Measurements from ENCODE around the gene SELENOS. TPM values are rescaled to one million over a fixed set of nuclear protein-coding genes. Genes with fewer than 3 reads are reported as not detected.

Gene SELENOS
- total and polyA plus RNA-seq, 2 donors from 2014 or later: 66.0 to 99.0 TPM

DNA sequence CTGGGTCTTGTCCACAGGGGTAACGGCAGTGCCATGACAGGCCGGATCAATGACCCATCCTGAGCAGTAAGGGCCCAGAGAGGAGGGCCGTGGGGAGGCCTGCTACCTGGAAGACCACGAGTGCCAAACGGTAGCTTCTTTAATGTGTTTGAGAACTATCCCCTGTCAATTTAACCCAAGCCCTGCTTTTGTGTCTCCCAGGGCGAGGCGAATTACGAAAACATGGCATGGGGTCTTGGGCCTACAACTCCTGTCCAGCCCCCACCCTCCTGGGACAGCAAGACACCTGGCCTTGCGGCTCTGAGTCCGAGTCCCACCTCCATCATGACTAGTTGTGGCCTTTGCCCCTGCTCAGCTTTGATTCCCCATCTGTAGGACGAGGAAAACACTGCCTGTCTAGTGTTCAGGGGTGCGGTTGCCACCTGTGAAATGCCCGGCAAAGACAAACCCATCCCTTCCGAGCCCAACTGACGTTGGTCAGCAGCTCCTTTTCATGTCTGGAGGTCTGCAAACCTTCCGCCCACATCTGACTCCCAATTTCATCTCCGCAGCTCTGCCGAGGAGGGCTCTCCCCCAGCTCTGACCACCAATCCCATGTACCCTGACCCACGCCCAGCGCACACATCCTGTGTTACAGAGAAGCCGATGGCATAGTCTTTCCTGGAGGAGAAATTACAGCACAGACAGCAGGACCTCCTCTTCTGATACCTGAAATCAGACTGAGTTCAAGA is 46.7 kb upstream of the SELENOS start:
- Histone ChIP-seq H3K27ac (ENCODE audit: low read depth in 2 of 2, low read length in 2 of 2) (no peak overlapping the region), H3K27me3 (ENCODE audit: control insufficient read depth, insufficient read depth, low read length) (no peaks in the 10 kb centered on the region), H3K9me3 (ENCODE audit: control insufficient read depth in 2 of 3, insufficient read depth in 1 of 3, low read length in 3 of 3) (no peaks in the 10 kb centered on the region), H3K36me3 (ENCODE audit: control insufficient read depth in 2 of 3, insufficient read depth in 3 of 3, low read length in 3 of 3) (no peaks in the 10 kb centered on the region), H3K4me1 (ENCODE audit: control insufficient read depth in 2 of 3, insufficient read depth in 2 of 3, low read depth in 1 of 3, low read length in 3 of 3) (peaks cover 0 to 2% (median 0%) of the 10 kb centered on the region in 3 donors), H3K4me3 (ENCODE audit: low read length in 3 of 3) (no peak overlapping the region), H3K9ac (ENCODE audit: low read length in 3 of 3) (no peak overlapping the region)
- TF ChIP-seq, protein P1, sequence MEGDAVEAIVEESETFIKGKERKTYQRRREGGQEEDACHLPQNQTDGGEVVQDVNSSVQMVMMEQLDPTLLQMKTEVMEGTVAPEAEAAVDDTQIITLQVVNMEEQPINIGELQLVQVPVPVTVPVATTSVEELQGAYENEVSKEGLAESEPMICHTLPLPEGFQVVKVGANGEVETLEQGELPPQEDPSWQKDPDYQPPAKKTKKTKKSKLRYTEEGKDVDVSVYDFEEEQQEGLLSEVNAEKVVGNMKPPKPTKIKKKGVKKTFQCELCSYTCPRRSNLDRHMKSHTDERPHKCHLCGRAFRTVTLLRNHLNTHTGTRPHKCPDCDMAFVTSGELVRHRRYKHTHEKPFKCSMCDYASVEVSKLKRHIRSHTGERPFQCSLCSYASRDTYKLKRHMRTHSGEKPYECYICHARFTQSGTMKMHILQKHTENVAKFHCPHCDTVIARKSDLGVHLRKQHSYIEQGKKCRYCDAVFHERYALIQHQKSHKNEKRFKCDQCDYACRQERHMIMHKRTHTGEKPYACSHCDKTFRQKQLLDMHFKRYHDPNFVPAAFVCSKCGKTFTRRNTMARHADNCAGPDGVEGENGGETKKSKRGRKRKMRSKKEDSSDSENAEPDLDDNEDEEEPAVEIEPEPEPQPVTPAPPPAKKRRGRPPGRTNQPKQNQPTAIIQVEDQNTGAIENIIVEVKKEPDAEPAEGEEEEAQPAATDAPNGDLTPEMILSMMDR (IDR thresholded peaks at IDR 0.05; ENCODE audit: borderline replicate concordance, extremely low read depth, insufficient read depth): no peak
- intact Hi-C loops (cut with DNase I): no loop called here
- FAIRE-seq: no peak
- peak in 2 of 5 donors; percentile 23 to 45 for DNase-seq

DNA sequence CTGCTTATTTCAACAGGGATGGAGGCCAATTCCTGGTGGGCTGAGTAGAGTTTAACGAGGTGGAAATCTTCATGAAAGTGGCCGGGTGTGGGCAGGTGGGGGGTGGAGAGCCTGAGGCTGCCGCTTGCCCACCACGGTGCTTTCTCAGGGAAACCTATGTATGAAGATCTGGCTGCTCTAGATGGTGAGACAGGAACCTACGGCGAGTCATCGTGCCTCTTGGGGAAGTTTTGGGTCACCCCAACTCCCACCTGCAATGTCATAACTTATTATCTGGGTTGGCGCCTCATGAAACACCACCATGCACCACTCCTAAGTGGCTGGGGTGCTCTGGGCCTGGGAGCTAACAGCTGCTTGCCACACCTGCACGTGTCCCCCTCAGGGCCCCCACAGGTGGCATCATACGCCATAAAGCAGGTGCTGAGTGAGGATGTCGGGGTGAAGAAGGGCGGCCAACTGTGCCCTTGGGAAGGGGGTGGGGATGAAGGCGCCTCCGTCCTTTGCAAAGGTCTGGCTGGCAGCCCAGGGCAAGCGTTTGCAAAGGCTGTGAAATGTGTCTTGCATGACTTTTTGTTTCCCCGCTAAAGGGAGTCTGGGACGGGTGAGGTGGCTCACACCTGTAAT is 45.7 kb upstream of the SELENOS start:
- intact Hi-C loops (cut with DNase I): no loop called here
- Histone ChIP-seq H3K4me1 (ENCODE audit: control insufficient read depth in 2 of 3, insufficient read depth in 2 of 3, low read depth in 1 of 3, low read length in 3 of 3) (peaks cover 0 to 2% (median 0%) of the 10 kb centered on the region in 3 donors), H3K27ac (ENCODE audit: low read depth in 2 of 2, low read length in 2 of 2) (no peak overlapping the region), H3K36me3 (ENCODE audit: control insufficient read depth in 2 of 3, insufficient read depth in 3 of 3, low read length in 3 of 3) (no peaks in the 10 kb centered on the region), H3K4me3 (ENCODE audit: low read length in 3 of 3) (no peak overlapping the region), H3K9me3 (ENCODE audit: control insufficient read depth in 2 of 3, insufficient read depth in 1 of 3, low read length in 3 of 3) (no peaks in the 10 kb centered on the region), H3K27me3 (ENCODE audit: control insufficient read depth, insufficient read depth, low read length) (no peaks in the 10 kb centered on the region), H3K9ac (ENCODE audit: low read length in 3 of 3) (no peak overlapping the region)
- FAIRE-seq (no peak), DNase-seq (peak in 2 of 5 donors; percentile 34 to 43)
- TF ChIP-seq, protein P1 (IDR thresholded peaks at IDR 0.05; ENCODE audit: borderline replicate concordance, extremely low read depth, insufficient read depth): no peak

DNA sequence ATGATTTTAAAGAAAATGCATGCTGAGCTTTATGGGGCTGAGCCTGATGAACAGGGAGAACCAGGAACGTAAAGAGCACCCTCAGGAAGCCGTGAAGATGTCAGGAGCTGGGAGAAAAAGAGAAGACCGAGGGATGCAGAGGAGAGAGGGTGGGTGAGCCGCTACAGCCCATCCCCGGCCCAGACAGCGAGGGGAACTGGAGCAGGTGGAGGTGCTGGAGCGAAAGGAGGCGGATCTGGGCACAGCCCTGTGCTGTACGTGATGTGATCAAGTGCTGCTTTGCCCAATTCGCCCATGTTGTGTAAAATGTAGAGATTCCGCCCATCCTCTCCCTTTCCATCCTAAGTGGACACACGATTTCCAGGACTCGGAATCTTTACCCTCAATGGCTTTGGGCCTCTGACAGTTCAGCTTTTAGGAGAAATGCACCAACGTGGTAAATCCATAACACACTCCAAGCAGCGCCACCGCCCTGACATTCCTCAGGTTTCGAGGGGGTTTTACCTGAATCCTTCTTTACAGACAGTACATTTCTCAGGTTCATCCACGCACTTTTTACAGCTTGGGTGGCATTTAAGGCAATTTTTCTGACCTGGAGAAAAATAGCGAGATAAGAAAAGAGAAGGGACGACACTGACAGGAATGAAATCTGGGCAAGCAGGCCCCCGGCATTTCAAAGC is 44.9 kb upstream of the SELENOS start:
- peak in 2 of 5 donors; percentile 20 to 22 for DNase-seq
- H3K4me3 ChIP-seq (ENCODE audit: low read length in 3 of 3): no peak overlapping the region
- FAIRE-seq: no peak
- H3K36me3 ChIP-seq (ENCODE audit: control insufficient read depth in 2 of 3, insufficient read depth in 3 of 3, low read length in 3 of 3): no peaks in the 10 kb centered on the region
- H3K27ac ChIP-seq (ENCODE audit: low read depth in 2 of 2, low read length in 2 of 2): no peak overlapping the region
- no peak overlapping the region for H3K9ac ChIP-seq (ENCODE audit: low read length in 3 of 3)
- H3K27me3 ChIP-seq (ENCODE audit: control insufficient read depth, insufficient read depth, low read length): no peaks in the 10 kb centered on the region
- TF ChIP-seq, protein P1 (IDR thresholded peaks at IDR 0.05; ENCODE audit: borderline replicate concordance, extremely low read depth, insufficient read depth): no peak
- intact Hi-C loops (cut with DNase I): no loop called here
- peaks cover 0 to 2% (median 0%) of the 10 kb centered on the region in 3 donors for H3K4me1 ChIP-seq (ENCODE audit: control insufficient read depth in 2 of 3, insufficient read depth in 2 of 3, low read depth in 1 of 3, low read length in 3 of 3)
- no peaks in the 10 kb centered on the region for H3K9me3 ChIP-seq (ENCODE audit: control insufficient read depth in 2 of 3, insufficient read depth in 1 of 3, low read length in 3 of 3)

Data from kidney (tissue), 14 donors.